ENCODE measurements around the gene SLC26A4. TPM values are rescaled to one million over a fixed set of nuclear protein-coding genes. Genes with fewer than 3 reads are reported as not detected.

Gene SLC26A4
- total and polyA plus RNA-seq, 9 of the 15 experiments (the other 6 are each of a cell fraction or from before 2014, with no cell fraction given), result 0.09 to 1.2 (median 0.33) TPM

GRCh38 chr7:107687656-107688055 lies 27.0 kb downstream of the SLC26A4 start:
- FAIRE-seq (no peak), ATAC-seq (no peak), DNase-seq (ENCODE audit: extremely low read depth in 1 of 4, low spot score in 3 of 4) (no peak)
- Histone ChIP-seq H3K9me3 (replicated peaks; ENCODE audit: control insufficient read depth, insufficient read depth, low read depth, low read length) (no peaks in the 10 kb centered on the region), H3K27me3 (ENCODE audit: control insufficient read depth in 2 of 2, insufficient read depth in 2 of 2, low read length in 2 of 2) (peaks cover 5 to 14% of the 10 kb centered on the region in 2 experiments), H3K4me1 (replicated peaks in 1 of 2; ENCODE audit: control insufficient read depth in 2 of 2, insufficient read depth in 2 of 2, low read length in 2 of 2) (no peaks in the 10 kb centered on the region; a peak in 2 of 5 replicates), H2AFZ (ENCODE audit: low read depth, low read length) (no peak overlapping the region), H3K27ac (ENCODE audit: extremely low read depth, low read depth, low read length) (no peak overlapping the region), H3K4me2 (ENCODE audit: insufficient read depth, low read length) (no peak overlapping the region), H4K20me1 (replicated peaks; ENCODE audit: control insufficient read depth, insufficient read depth, low read length) (no peaks in the 10 kb centered on the region), H3K79me2 (ENCODE audit: control insufficient read depth, insufficient read depth, low read length) (no peaks in the 10 kb centered on the region), H3K9me1 (ENCODE audit: control insufficient read depth, insufficient read depth, low read length) (no peaks in the 10 kb centered on the region), H3K4me3 (no peak overlapping the region), H3K36me3 (ENCODE audit: control insufficient read depth, insufficient read depth, low read length) (no peaks in the 10 kb centered on the region), H3K9ac (ENCODE audit: insufficient read depth in 1 of 2, low read depth in 2 of 2, low read length in 2 of 2) (no peak overlapping the region)
- ChIA-PET POLR2A (no interaction called here), CTCF (ENCODE audit: low intra/inter-chr PET ratio) (no interaction called here)
- WGBS (ENCODE audit: insufficient coverage, low coverage, missing lambda C conversion rate), result 2% methylated on average over 3 of the region's 3 CpGs
- no TSS peak for BruUV-seq (replicated peaks)
- intact Hi-C loops (cut with micrococcal nuclease) (no loop called here), in situ Hi-C loops (cut with MboI) (no loop called here)
- no peak for TF ChIP-seq POLR2B (IDR thresholded peaks at IDR 0.05; ENCODE audit: low read depth, partially characterized antibody)
- no peak for TF ChIP-seq THRAP3 (IDR thresholded peaks at IDR 0.05; ENCODE audit: borderline replicate concordance)
- TF ChIP-seq SP2 (IDR thresholded peaks at IDR 0.05; ENCODE audit: extremely low read depth, low read depth, low read length, poor library complexity, severe bottlenecking), result no peak
- no peak for TF ChIP-seq MBD2 (IDR thresholded peaks at IDR 0.05; ENCODE audit: borderline replicate concordance, low read depth)
- TF ChIP-seq RERE (CRISPR knock-in tag; IDR thresholded peaks at IDR 0.05; ENCODE audit: borderline replicate concordance), result no peak
- no peak for TF ChIP-seq ZBTB9 (CRISPR knock-in tag; IDR thresholded peaks at IDR 0.05)
- TF ChIP-seq ZNF436 (CRISPR knock-in tag; IDR thresholded peaks at IDR 0.05), result no peak
- no peak for TF ChIP-seq CGGBP1 (CRISPR knock-in tag; IDR thresholded peaks at IDR 0.05)
- TF ChIP-seq CC2D1A (IDR thresholded peaks at IDR 0.05), result no peak
- no peak for TF ChIP-seq WHSC1 (IDR thresholded peaks at IDR 0.05; ENCODE audit: low read length)
- TF ChIP-seq PRMT5 (CRISPR knock-in tag; IDR thresholded peaks at IDR 0.05), result no peak
- no peak for TF ChIP-seq ZNF165 (CRISPR knock-in tag; IDR thresholded peaks at IDR 0.05; ENCODE audit: borderline replicate concordance)
